Activated CD4-positive, alpha-beta T cell treated with anti-CD3 and anti-CD28 coated beads, Interleukin-2, amount 50 U/mL, for 48 hours (primary cell): ENCODE data around the gene ZNF334.
A peak's percentile ranks its signal among the peaks of the same experiment; 100 is the strongest.

Experiments
- DNase-seq, 2 experiments: peaks; one replicate each; pipeline ENCODE4 v3.0.0-alpha.2; 2020

ZNF334 gene

DNA sequence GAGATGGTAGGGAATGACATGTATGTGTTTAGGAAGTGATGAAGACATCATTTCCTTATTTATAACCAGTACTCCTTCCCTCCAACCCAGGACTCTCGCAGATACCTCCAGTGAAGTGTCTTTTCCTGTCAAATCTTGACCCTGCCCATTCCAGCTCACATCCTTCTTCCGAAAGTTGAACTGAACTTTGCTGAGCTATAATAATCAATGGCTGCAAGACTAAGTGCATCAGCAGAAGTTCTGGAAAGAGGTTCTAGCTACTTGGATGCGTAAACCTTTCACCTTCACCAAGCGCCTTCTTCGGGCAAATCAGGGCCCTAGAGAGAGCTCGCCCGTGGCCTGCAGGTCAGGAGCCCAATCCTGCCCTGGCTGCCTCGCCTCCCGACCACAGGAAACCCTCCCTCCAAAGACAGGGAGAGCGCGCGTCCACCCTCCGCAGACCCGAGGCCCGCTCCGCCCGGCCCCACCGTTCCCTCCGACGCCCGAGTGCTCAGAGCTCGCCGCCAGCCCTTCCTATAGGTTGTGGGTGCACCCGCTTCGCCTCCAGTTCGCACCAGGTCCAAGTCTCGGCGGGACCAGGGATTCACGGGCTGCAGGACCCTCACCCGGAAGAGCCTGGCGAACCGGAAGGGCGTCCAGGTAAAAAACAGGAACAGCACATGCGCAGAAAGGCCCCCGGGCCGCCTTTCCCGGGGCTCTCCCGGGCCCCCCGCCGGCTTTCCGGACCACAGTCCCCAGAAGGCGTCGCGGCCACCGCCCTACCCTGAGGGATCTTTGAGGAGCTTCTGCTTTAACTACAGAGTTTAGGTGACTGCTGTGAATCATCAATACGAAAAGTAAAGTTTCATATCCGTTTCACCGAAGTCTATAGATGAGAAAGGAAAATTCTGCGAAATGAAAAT, at the start of gene ZNF334:
Gene ZNF334, minus strand, starts transcription at position 617 of the 902 bp plus-strand sequence. CDS start 1,457 bp downstream, outside the sequence.
- DNase-seq = peak; percentile 68 to 73

DNA sequence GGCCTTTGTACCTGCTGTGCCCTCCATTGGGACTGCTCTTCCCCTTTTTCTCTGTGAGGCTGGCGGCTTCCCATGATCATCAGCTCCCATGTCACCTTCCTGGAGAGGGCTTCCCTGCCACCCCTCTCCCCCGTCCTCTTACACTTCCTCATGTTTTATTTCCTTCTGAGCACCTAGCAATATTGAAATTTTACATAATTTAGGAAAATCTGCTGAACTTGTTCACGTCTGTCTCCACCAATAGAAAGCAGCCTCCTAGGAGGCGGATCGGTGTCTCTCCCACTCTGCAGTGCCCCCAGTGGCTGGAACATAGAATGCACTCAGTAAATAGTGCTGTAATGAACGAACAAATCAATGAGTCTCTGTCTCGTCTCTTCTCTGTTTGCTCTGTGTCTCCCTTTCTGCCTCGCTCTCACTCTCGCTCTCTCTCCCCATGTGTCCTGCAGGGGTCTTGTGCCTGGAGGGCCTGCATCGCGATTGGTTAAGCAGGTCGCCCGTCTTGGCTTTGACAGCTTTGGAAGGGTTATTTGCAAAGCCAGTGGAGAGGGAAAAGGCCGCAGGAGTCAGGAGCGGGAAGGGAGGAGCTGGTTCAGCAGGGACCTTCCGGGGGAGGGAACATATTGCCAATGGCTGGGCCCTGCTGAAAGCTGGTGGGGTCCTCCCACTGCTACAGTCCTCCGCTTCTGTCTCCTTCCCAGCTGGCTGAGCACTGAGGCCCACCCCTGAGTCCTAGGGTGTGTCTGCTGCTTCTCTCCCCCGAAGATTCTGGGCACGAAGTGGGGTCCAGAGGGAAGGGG, 49.2 kb upstream of the ZNF334 start:
- peak; percentile 74 to 80 for DNase-seq

DNA sequence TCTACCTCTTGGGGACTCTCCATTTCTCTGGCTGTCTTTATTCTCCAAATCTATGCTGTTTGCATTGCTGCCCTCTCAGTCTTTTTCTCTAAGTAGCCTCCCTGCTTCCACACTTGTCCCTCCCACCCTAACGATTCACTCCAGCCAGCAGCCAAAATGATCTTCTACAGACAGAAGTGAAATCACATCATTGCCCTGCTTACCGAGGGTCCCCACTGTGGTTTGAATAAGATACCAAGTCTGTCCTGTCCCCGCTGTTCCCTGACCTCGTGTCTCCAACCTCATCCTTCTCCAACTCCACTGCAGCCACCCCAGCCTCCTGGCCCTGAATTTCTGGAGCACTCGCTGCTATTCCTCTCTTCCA, 48.6 kb upstream of the ZNF334 start:
- DNase-seq = no peak

DNA sequence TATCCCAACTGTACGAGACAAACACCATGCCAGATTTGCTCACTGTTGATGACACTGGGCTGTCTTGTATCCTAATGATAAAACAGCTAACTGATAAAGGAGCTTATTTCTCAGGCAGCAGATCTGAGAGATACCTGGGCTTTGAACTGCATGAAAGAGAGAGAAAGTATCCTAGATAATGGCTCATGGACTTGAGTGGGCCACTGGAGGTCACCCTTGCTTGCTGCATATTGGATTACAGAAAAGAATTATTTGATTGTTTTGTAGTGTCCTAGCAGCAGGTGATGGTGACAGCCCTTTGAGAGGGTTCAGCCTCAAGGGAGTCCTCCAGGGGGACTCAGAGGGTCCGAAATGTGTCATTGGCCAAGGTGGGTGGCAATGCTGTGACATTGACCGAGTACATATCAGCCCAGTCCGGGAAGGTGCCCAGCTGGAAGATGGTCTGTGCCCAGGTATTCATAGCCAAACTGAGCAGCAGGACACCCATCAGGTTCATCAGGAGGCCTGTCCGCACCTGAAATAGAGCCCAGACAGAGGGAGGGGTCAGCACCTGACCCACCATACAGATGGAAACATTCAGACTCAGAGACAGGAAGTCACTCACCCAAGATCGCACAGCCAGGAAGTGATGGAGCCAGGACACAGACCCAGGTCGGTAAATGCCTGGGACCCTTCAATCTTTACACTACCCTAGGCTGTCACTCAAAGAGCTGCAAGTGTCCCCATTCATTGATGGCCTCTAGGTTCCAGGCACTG, 46.5 kb upstream of the ZNF334 start:
- no peak for DNase-seq

DNA sequence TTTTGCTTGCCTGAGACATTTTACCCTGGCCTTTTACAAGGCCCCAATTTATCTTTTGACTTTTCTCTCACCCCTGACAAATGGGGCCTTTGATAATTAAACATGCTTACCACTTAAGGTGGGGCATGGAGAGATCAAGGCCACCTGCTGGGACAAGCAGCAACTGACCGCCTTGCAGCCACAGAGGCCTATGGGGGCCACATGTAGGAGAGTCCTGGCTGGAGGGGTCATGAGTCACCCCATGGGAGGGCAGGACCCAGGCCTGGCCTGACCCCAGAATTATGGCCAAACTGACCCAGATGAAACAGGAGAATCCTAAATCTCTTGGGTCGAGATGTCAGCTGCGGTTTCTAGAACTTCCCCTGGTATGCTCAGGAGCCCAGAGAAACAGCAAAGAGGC, 45.6 kb upstream of the ZNF334 start:
- DNase-seq = no peak

DNA sequence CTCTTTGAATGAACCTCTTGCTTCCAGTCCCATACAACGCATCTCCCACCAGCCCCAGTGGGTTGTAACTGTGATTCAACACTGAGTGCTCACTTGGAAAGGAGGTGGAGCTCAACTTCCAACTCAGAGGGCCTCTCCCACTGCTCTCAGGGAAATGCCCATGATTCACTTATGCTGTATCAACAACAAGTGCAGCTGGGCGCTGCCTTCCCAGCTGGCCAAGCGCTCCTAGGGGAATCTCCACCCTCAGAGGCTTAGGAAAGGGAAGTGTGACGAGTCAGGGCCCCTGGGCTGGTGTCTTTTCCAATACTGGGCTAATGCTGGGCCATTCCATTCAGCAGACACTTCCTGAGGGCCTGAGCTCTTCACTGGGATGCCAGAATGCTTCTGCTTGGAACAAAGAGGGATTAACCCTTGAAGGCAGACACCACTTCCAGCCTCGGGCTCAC, 45.2 kb upstream of the ZNF334 start:
- peak; percentile 61 to 74 for DNase-seq

DNA sequence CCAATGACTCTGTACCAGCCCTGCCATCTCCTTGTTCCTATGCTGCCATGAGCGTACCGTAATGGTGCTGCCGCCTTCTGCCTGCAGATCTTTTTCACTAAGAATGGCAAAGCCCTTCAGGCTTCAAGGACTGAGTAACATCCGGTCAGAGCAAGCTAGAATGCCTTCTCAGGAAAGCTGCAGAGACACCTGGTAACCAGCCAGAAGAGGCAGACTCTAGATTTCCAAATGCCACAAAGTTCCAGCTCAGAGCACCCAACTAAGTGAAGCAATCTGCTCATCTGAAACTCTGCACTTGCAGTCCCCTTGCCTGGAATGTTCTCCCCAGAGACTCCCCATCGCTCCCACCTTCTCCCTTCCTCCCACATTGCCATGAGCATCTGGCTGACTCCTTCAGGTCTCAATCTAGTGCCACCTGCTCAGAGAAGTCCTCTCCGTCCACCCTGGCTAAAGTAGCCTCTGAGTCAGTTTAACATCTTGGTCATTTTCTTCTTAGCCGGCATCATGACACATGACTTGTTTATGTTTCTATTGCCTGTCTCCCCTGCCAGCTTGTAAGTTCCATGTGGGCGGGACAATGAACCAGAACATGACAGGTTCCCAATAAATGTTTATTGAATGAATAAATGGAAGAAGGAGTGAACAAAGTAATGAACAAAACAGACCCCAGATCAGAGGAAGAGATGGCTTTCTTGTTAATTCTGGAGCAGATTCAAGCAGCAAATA, 44.0 kb upstream of the ZNF334 start:
- DNase-seq = no peak

DNA sequence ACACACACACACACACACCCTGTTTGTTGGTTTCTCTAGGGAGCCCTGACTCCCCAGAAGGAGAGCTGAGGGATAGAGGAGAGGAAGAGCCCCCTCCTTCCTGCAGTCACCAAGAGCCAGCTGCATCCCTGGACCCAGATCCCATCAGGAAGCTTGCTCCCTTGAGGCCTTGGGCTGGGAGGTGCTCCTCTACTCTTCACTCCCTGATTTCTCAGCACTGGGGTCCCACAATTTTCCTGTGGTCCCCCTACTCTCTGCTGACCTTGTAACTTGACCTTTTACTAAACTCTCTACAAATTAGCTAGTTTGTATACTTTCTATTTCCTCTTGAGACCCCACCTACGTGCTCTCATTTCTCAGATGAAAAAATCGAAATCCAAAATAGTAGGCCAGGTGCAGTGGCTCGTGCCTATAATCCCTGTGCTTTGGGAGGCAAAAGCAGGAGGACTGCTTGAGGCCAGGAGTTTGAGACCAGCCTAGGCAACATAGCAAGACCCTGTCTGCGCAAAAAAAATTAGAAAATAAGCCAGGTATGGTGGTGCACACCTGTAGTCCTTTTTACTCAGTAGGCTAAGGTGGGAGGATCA, 42.1 kb upstream of the ZNF334 start:
- no peak for DNase-seq

DNA sequence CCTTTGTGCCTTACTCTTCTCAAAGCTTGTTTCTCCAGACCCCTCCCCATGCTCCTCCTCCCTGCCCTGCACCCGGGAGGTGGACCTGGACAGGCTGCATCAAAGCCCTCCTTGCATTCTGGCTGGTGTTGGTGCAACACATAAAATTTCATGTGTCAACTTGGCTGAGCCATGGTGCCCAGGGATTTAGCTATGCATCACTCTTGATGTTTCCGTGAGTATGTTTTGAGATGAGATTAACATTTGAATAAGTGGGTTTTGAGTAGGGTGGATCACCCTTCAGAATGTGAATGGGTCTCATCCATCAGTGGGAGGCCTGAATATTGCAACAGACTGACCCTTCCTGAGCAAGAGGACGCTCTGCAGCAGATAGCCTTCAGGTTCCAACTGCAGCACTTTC, 41.5 kb upstream of the ZNF334 start:
- no peak for DNase-seq

DNA sequence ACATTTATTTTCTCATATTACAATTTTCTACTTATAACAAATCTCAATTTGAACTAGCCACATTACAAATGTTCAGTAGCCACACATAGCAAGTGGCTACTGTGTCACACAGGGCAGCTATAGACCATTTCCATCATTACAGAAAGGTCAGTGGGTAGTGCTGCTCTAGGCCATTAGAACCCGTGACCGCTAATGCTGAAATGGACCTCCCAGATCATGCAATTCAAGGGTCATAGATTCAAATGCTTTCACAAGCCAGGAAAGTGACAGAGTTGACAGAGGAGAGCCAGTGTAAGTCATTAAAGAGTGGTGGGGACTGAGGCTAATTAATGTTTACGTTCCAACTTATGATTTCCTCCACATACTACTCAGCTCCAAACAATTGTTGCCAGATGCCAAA, 40.6 kb upstream of the ZNF334 start:
- DNase-seq = no peak

DNA sequence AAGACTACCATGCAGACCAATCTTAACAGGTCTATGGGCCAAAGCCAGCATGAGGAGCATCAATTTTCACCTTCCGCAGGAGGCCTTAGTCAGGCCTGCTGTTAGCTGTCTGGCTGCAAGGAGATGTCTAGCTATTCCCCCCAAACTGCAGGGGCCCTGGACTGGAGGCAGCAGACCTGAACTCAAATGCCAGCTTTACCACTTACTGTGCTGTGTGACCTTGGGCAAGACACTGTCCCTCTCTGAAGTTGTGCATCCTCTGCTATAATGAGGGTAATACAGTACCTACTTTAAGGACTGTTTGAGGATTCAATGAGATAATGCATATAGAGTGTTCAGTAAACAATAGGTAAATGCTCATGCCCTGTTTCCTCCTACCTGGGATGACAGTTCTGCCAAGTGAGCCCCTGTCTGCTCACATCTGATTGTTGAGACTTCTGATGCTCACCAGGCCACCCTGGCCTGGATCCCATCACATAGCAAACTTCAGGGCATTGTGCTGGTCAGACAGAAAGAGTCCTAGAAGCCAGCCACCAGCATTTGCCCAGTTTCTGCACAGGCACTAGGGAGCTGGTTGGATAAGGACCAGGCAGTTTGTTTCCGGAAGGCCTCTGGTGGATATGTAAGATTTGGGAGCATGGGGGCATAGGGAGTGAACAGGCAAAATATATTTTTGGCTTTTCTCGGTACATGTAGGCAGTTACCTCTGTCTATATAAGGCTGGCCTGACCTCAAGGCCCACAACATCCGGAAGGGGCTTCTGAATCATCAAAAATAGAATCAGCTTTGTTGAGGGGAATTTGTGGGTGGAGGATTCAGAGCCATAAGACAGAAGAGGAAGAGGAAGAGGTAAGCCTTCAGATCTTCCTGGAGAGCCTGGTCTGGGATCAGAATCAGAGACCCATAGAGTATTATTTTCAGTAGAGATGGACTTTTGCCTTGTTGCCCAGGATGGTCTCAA, 39.4 kb upstream of the ZNF334 start:
- peak; percentile 49 to 64 for DNase-seq

DNA sequence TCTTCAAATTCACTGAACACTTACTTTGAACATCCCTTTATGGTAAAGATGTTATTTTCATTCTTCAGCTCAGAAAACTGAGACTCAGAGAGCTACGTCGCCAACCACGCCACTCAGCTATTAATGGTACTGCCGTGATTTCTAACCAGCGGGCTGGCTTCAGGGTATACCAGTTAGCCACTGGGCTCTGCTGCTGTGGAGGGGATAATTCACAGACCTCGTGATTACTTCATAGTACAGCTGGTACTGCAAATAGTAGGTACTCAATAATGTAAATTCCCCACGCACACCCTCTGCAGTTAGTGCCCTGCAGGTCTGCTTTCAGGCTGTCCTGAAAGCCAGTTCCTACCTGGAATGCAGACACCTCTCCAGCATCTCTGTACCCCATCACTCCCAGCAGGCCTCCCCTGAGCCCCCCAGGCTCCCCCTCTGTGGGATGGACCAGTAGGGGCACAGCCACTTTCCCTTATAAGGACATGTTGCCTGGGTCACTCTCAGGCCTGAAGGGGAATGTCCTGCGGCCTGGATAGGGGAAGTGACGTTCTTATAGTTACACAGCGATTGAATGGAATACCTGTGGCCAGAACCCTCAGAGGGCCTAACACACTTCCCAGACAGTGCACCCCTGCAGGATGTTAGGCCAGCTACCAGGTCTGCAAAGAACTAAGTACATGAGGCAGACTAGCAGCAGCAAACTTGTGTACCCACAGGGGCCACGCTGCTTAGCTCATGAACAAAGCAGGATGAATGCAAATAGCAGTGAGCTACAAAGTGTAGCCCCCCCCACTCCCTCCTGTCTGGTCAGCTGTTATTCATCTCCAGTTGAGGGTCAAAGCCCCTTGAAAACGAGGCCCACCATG, 38.4 kb upstream of the ZNF334 start:
- no peak for DNase-seq

DNA sequence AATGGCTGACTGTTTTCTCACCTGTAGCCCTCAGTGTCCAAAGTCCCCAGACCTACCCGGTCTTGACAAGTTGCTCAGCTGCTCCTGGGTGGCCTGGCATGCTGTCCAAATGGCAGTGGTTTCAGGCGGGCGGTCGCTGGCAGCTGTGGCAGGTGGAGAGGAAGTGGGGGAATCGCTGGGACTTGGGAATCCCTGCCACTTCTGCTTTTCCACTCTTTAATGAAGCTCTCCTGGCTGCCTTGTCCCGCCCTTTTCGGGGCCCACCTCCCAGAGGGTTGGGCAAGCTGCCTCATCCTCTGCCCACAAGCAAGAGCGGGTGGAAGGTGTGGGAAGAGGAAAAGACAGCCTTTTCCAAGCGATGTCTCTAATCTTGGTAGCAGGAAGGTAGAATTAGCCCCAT, 37.1 kb upstream of the ZNF334 start, which contains the start of gene OCSTAMP:
Gene OCSTAMP, minus strand, starts transcription at position 194 of the 400 bp plus-strand sequence. Its CDS starts 94 bp downstream, at position 100.
- no peak for DNase-seq

DNA sequence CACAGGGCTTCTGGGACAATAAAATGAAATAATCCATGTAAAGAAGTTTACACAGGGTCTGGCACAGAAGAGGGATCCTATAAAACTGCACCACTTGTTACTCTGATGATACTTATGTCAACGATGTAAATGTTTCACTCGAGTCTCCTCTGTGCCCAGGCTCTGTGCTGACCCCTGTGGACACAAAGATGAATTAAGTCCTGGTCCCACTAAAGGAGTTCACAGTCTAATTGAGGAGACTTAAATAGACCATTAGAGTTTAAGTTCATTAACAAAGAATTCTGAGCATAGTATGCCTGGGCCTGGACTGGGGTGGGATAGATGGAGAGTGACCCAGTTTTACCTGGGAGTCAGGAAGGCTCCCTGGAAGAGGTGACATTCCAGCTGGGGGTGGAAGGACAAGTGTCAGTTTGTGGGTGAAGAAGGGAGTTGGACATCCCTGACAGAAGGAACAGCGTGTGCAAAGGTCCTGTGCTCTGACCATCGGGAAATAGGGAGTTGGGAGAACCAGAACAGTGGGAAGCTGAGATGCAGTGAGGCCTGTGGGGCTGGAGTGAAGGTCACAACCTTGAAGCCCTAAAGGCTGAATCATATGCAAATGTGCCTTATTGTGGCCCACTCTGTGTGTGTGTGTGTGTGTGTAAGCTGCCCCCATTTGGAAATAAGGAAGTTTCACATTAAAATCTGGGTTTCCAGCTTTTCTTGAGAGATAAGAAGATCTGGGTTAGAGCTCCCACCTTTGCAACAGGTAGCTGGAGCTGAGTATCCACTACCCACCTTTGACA, 36.0 kb upstream of the ZNF334 start:
- DNase-seq = no peak

DNA sequence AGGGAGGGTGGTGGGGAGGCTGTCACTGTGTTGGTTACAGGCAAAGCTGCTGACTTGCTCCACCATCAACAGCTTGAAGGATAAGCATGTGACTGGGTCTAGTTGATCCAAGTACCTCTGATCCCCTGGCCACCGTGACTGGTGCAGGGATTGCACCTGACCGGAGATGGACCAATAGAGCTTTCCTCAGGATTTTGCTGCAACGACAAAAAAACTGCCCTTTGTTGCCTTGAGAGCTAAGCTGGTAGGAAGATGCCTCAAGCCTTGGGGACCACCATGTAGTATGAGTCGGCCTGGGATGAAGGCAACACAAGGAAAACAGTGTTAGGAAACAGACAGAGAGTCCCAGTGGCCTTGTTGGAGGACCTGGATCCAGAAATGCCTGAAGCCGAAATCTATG, 35.3 kb upstream of the ZNF334 start:
- DNase-seq = no peak

DNA sequence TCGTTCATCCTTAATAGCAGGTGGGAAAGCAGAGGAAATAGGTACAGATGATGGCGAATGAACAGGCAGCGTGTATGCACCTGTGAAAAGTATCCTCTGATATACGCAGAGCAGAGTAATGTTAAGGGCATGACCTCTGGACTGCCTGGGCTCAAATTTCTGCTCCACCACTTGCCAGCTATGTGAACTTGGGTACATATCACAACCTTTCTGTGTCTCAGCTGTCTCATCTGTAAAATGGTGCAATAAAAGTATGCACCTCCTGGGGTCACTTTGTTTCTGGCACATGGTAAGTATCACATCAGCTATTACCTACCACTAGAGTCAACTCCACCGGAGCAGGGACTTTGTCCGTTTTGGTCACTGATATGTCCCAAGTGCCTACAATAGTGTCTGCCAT, 34.6 kb upstream of the ZNF334 start:
- DNase-seq = no peak

DNA sequence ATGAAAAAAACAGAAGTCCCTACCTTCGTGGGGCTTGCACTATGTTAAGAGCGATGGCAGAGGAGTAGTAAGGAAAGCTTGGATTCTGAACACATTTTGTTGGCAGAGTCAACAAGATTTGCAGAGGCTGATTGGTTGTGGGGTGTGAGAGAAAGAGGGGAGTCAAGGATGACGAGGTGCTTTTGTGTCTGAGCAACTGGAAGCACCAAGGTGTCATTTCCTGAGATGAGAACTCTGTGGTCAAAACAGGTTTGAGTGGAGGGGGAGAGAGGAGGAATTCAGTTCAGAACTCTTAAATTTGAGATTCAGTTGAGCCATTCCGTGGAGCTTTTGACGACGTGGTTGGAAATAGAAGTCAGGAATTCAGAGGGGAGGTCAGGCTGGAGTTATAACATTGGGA, 33.6 kb upstream of the ZNF334 start:
- no peak for DNase-seq

DNA sequence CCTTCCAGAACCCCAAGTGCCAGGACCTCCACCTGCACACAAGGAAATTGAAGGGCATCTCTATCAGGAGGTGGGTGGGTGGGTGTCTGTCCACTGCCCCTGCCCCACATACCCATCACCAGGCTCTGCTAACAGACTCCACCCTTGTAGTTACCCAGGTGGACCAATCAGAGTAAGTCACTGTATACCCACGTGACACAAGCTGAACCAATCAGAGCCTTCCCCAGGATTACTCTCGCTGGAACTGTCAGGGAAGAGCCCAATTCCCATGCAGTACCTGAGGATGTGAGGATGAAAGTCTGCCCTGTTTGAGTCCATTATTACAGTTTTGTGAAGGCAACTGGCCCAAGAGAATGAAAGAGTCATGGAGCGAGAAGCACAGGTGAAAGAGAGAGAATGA, 32.9 kb upstream of the ZNF334 start:
- no peak for DNase-seq

DNA sequence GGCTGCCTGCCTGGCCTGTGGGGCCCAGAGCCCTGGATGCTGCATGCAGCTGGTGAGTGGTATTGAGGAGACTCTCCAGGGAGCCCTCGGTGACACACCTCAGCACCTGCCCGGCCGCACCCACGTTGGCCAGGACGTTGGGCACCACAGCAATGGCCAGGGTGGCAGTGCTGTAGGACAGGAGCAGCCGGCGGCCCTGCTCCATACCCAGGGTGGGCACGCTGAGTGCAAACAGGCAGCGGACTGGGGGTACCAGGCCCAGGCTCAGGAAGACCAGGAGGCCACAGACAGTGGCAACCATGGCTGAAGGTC, 32.4 kb upstream of the ZNF334 start:
- DNase-seq = no peak
